Jurkat, Clone E6-1 (cell line): Measurements from ENCODE around the gene ABCF3.

Source experiments
- DNase-seq: peaks from one replicate; pipeline ENCODE4 v3.0.0-alpha.2; 2011; ENCODE audit warnings: low read depth, low spot score
- H3K4me3 ChIP-seq: 2 replicates; pipeline ENCODE4 v1.5.1; 2011; ENCODE audit warnings: mild to moderate bottlenecking, low read length, control low read depth, moderate library complexity

The ABCF3 gene

GRCh38 chr3:184165543-184165942 lies 20.5 kb upstream of the ABCF3 start:
- DNase-seq = no peak
- H3K4me3 ChIP-seq = no peak overlapping the region

- H3K4me3 ChIP-seq = no peak overlapping the region
- DNase-seq = no peak
Observed at GRCh38 chr3:184166671-184167070, 19.3 kb upstream of the ABCF3 start.

- H3K4me3 ChIP-seq = no peak overlapping the region
- DNase-seq = no peak
Observed at GRCh38 chr3:184167786-184168185, 18.2 kb upstream of the ABCF3 start.

GRCh38 chr3:184168363-184169120 lies 17.5 kb upstream of the ABCF3 start:
- no peak overlapping the region for H3K4me3 ChIP-seq
- DNase-seq = no peak

- no peak for DNase-seq
- H3K4me3 ChIP-seq = no peak overlapping the region
Observed at GRCh38 chr3:184169896-184170875, 15.8 kb upstream of the ABCF3 start.

- no peak for DNase-seq
- H3K4me3 ChIP-seq = no peak overlapping the region
Observed at GRCh38 chr3:184171562-184171961, 14.4 kb upstream of the ABCF3 start.

- DNase-seq = no peak
- no peak overlapping the region for H3K4me3 ChIP-seq
Observed at GRCh38 chr3:184172681-184173373, 13.2 kb upstream of the ABCF3 start.

- H3K4me3 ChIP-seq = no peak overlapping the region
- no peak for DNase-seq
Observed at GRCh38 chr3:184173374-184173722, 12.7 kb upstream of the ABCF3 start.

GRCh38 chr3:184174284-184174645 lies 11.7 kb upstream of the ABCF3 start:
- no peak for DNase-seq
- peak overlapping the region; percentile 30 for H3K4me3 ChIP-seq

- peak within 1 kb of the TSS; percentile 87 for H3K4me3 ChIP-seq
- peak; percentile 98 for DNase-seq
Observed at GRCh38 chr3:184174646-184175492, 11.1 kb upstream of the ABCF3 start, which contains the start of gene AP2M1. Gene AP2M1, plus strand, starts transcription at chr3:184174855. Its CDS starts 2,139 bp downstream, at chr3:184176994.

- peak overlapping the region; percentile 87 for H3K4me3 ChIP-seq
- no peak for DNase-seq
Observed at GRCh38 chr3:184175506-184175905, 10.5 kb upstream of the ABCF3 start.

GRCh38 chr3:184175981-184176376 lies 10.0 kb upstream of the ABCF3 start:
- DNase-seq = no peak
- H3K4me3 ChIP-seq = peak overlapping the region; percentile 87

- DNase-seq = no peak
- H3K4me3 ChIP-seq = peak overlapping the region; percentile 5; the same call in 1 of the 2 replicates
Observed at GRCh38 chr3:184176377-184177330, 9.3 kb upstream of the ABCF3 start.

GRCh38 chr3:184177331-184177731 lies 8.7 kb upstream of the ABCF3 start:
- DNase-seq = no peak
- H3K4me3 ChIP-seq = no peak overlapping the region

GRCh38 chr3:184177767-184178306 lies 8.2 kb upstream of the ABCF3 start:
- no peak overlapping the region for H3K4me3 ChIP-seq
- DNase-seq = no peak

- no peak for DNase-seq
- no peak overlapping the region for H3K4me3 ChIP-seq
Observed at GRCh38 chr3:184178521-184179138, 7.4 kb upstream of the ABCF3 start.

GRCh38 chr3:184180165-184180564 lies 5.8 kb upstream of the ABCF3 start:
- DNase-seq = no peak
- no peak overlapping the region for H3K4me3 ChIP-seq
